Measurements from ENCODE around the gene ETV5.

The ETV5 gene

GRCh38 chr3:186094696-186095425 lies 14.0 kb downstream of the ETV5 start:
- no peak for DNase-seq

- no peak for DNase-seq
Observed at GRCh38 chr3:186094271-186094670, 14.6 kb downstream of the ETV5 start.

GRCh38 chr3:186093271-186093900 lies 15.5 kb downstream of the ETV5 start:
- DNase-seq = no peak

GRCh38 chr3:186092360-186093070 lies 16.4 kb downstream of the ETV5 start:
- DNase-seq = no peak

- DNase-seq = no peak
Observed at GRCh38 chr3:186090901-186091300, 18.0 kb downstream of the ETV5 start.

- no peak for DNase-seq
Observed at GRCh38 chr3:186088335-186088734, 20.6 kb downstream of the ETV5 start.

- no peak for DNase-seq
Observed at GRCh38 chr3:186084264-186084663, 24.6 kb downstream of the ETV5 start.

- no peak for DNase-seq
Observed at GRCh38 chr3:186083746-186084145, 25.1 kb downstream of the ETV5 start.

- DNase-seq = no peak
Observed at GRCh38 chr3:186082150-186082549, 26.7 kb downstream of the ETV5 start.

GRCh38 chr3:186081678-186082077 lies 27.2 kb downstream of the ETV5 start:
- no peak for DNase-seq

- DNase-seq = no peak
Observed at GRCh38 chr3:186080849-186081438, 27.9 kb downstream of the ETV5 start.

GRCh38 chr3:186079925-186080324 lies 29.0 kb downstream of the ETV5 start:
- no peak for DNase-seq

GRCh38 chr3:186077466-186077865 lies 31.4 kb downstream of the ETV5 start:
- no peak for DNase-seq

GRCh38 chr3:186075931-186076567 lies 32.8 kb downstream of the ETV5 start:
- no peak for DNase-seq

- no peak for DNase-seq
Observed at GRCh38 chr3:186075489-186075888, 33.4 kb downstream of the ETV5 start.

- no peak for DNase-seq
Observed at GRCh38 chr3:186073641-186074040, 35.2 kb downstream of the ETV5 start.

- DNase-seq = no peak
Observed at GRCh38 chr3:186070996-186071395, 37.9 kb downstream of the ETV5 start.

GRCh38 chr3:186070550-186070949 lies 38.3 kb downstream of the ETV5 start:
- DNase-seq = no peak

GRCh38 chr3:186070133-186070532 lies 38.8 kb downstream of the ETV5 start:
- DNase-seq = no peak

GRCh38 chr3:186069199-186069598 lies 39.7 kb downstream of the ETV5 start:
- DNase-seq = no peak

- no peak for DNase-seq
Observed at GRCh38 chr3:186068243-186068552, 40.7 kb downstream of the ETV5 start.

- DNase-seq = no peak
Observed at GRCh38 chr3:186067360-186068242, 41.3 kb downstream of the ETV5 start.
